ENCODE measurements around the gene MRGPRD.

MRGPRD gene

DNA sequence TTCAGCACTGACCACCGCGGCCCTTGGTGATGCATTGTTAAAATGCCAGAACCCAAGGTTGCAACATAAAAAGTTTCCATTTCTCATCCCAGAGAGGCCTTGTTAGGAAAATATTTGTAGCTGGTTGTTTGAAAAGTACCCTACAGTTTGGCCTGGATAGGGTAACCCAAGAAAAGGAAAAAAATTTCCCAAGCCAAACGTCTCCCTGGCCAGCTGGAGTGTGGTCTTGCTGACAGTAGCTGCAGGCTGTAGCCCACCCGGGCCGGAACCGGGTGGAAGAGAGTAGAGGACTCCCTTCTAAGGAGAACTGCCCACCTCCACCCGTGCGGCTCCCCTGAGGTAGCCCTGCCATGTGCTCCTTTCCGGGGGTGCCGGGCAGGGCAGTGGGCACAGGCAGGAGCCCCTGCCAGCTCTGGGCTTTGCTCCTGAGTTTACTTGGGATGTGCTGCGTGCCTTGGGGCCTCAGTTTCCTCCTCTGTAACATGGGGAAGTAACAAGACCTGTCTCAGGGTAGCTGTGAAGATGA, 38.6 kb downstream of the MRGPRD start:
- no peak for DNase-seq

DNA sequence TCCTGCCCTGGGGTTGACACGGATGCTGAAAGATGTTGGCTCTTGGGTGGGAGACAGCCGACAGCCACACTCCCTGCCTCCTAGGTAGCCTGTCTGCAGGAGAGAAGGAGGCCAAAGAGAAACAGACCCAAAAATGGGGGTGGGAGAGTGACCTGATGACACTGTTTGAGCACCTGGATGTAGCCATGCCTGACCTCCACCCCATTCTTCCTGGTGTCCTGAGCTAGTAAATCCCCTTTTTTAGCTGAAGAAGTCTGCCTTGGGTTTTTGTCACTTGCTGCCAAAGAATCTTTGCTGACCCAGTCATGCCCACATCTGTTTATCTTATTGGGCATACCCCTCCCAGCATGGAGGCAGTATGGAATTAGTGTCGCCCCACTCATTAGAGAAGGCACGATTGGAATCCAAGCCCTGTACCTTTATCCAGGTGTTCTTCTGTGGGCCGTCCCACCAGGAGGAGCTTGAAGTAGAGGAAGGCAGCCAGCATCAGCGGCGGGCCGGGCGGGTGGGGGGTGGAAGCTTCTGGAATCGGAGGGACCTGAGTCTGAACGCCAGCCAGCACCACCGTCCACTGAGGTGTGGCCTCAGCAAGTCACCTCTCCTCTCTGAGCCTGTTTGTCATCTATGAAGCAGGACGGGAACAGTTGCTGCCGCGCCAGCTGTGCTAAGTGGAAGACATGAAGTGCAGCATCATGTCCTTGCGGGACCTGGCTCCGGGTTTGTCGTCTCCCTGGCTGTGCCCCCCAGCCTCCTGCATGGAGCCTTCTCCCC, 39.3 kb downstream of the MRGPRD start:
- no peak for DNase-seq

DNA sequence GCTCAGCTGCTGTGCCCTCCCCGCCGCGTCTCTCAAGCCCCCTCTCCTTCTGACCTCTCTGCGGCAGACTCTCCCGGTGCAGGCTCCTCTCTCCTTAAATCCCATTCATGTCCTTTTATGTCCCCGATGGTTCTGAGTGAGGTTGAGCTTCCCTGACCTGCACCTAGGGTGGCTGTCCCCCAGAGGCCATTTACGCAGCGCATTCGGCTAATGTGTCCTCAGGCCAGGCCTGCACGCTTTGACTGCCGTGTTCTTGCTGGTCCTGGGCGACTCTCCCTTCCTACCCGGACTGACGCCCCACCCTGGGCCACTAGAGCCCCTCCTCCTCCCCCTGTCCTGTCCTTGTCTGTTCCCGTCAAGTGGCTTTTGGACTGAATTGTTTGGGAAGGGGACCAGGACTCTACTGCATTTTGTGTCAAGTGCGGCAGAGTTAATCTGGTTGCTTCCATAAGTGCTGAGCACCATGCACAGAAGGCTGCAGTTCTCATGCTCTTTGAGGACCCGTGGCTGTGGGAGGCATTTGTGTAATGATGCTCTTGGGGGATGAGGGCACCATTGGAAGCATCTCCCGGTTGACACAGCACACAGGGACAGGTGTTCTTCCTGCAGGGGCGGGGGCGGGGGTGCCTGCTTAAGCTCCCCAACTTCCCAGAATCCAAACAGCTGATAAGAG, 40.0 kb downstream of the MRGPRD start:
- no peak for DNase-seq

DNA sequence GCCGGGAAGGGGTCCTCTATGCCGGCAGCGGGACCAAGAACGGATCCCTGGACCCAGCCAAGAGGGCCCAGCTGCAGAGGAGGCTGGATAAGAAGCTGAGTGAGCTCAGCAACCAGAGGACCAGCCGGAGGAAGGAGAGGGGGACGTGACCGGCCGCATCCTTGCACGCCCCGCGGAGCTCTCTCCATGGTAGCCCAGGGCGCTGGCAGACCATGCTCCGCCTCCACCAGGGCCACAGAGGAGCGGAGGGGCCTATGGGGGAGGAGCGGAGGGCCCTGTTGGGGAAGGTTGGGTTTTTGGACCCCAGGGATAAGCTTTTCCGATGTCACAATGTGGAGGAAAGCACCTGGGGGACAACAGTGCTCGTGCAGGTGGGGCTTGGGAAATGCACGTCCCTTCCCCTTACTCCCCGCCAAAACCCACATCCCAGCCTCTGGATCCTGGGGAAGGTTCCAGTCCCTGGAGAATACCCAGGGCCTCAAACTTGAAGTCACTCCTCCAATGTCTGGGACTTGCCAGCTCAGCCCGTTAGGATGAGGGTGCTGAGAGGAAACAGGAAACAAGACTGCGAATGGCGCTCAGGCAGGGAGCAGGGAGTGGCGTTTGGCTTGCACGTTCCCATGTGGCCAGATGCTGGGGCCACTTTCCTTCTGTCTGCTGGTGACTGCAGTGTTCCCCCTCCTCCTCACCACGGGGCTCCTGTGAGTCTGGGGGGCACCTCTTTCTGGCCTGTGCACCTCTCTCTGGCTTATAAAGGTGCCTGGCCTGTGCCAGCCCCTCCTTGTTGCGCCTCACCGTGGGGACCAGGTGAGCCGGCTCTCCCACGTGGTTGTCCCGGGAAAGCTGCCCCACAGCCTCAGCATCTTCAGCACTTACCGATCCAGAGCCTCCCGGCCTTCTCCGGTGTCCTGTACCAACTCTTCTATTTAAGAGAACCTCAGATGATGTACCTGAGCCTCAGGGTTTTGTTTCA, 40.9 kb downstream of the MRGPRD start:
- no peak for DNase-seq

DNA sequence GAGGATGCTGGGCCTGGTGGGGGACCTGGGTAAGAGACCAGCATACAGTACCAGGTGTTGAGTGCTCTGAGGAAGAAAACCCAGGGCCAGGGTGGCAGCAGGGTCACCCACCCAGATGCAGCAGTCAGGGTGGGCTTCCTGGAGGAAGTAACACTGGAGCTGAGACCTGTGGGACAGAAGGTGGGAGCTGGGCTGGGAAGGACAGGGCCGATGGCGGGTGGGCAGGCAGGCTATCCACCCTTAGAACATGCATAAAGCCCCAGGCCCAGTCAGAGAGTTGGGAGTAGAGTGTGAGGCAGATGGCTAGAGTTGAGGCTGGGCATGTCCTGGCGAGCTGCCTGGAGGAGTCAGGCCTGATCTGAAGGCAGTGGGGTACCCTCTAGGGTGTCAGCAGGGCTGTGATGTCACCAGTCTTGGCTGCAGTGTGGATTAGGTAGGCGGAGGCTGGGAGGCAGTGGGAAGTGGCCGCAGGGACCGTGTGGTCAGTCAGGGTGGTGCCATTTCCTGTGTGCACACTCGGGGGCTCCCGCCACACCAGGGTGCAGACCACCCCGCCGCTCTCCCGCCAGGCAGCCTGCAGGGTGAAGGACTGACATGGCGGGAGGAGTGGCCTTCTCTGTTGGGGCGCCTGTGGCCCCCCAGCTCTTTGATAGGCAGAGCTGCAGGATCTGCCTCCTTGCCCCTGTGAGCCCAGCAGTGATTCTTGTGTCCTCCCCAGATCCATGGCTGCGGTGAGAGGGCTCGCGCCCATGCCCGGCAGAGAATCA, 41.8 kb downstream of the MRGPRD start:
- DNase-seq: no peak

DNA sequence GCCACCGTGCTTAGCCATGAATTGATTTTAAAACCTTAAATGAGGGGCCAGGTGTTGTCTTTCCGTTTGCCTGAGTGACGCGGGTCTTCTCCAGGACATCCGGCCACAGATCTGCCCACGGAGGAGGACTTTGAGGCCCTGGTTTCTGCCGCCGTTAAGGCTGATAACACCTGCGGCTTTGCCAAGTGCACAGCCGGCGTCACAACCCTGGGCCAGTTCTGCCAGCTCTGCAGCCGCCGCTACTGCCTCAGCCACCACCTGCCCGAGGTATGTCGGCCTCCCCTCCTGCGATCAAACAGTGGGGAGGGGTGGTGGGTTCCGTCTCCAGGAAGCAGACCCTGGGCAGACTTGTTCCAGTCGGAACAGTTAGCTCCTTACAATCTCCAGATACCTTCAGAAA, 42.7 kb downstream of the MRGPRD start:
- DNase-seq: no peak

DNA sequence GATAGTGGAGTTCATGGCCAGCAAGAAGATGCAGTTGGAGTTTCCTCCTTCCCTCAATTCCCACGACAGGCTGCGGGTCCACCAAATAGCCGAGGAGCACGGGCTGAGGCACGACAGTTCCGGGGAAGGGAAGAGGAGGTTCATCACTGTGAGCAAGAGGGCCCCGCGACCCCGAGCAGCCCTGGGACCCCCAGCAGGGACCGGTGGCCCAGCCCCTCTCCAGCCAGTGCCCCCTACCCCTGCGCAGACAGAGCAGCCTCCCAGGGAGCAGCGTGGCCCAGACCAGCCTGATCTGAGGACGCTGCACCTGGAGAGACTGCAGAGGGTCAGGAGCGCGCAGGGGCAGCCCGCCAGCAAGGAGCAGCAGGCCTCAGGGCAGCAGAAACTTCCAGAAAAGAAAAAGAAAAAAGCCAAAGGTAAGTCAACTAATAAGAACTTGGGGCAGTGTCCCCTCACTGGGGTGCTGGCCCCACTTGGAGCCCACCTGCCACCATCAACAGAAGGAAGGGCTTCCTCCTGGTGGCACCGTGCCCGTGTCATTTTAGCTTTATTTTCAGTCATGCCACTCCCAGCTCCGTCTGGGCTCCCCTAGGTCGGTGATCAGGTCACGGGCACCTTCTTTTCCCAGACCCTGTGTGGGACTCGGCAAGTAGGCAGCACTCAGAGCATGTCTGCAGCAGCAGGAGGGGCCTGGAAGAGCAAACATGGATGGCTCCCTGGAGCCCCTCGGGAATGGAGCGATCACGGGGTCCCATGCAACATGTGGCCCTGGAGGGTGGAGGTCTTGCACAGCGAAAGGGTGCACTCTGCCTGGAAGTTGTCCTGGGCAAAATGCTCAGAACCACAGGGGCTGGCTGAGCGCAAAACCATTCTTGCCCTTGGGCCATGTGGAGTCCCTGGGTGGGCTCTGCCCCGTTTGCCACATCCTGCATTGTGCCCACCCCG, 43.8 kb downstream of the MRGPRD start:
- DNase-seq: no peak

DNA sequence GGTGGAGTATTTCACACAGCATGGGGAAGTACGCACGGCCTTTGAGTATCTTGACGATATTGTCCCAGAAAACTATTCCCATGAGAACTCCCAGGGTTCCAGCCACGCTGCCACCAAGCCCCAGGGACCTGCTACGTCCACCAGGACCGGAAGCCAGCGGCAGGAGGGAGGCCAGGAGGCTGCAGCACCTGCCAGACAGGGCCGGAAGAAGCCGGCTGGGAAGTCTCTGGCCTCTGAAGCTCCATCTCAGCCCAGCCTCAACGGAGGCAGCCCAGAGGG, 44.5 kb downstream of the MRGPRD start:
- no peak for DNase-seq

DNA sequence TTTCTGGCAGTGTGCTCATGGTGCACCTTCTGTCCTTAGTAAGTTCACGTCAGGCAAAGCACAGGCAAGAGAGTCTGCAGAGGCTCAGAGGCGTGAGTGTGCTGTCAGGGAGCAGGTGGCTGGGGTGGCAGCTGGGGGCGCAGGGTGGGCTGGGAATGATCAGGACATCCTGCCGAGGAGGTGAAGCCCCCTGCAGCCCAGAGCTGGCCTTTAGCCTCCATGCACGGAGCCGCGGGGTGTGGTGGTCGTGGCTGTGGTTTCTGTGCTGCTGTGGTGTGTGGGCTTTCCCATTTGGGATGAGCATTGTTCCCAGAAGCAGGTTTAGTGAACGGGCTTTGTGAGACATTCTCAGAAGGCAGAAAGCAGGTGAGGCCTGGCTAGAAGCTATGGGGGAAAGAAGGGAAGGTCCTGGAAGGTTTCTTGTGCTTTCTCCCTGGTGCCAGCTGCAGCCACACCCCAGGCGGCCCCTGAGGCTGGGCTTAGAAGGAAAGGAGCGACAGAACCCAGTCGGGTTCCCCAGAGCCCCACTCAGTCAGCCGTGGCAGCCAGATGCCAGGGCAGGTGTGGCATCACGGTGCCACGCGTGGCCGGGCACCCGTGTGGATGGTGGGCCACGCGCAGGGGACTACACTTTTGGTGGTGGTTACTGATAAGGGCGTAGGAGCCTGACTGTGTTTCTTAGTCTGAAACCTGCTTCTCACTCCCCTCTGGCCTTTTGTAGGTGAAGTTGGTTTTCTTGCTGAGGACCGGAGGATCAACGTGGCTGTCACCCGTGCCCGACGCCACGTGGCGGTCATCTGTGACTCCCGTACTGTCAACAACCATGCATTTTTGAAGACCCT, 45.0 kb downstream of the MRGPRD start:
- no peak for DNase-seq

DNA sequence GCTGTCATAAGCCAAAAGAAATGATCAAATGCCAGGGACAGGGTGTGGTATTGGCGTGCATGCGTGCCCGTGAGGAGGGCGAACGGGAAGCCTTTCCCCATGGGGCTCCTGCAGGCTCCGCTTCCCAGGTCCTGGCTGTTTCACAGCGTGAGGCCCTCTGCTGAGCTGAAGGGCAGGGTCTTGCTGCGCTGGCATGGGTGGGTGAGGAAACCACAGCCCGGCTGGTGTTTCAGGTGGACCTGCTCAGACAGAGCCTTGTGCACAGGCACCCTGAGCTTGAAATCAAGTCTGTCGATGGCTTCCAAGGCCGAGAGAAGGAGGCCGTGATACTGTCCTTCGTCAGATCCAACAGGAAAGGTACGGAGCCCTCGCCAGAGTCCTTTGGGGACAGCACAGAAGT, 45.7 kb downstream of the MRGPRD start:
- DNase-seq: no peak

DNA sequence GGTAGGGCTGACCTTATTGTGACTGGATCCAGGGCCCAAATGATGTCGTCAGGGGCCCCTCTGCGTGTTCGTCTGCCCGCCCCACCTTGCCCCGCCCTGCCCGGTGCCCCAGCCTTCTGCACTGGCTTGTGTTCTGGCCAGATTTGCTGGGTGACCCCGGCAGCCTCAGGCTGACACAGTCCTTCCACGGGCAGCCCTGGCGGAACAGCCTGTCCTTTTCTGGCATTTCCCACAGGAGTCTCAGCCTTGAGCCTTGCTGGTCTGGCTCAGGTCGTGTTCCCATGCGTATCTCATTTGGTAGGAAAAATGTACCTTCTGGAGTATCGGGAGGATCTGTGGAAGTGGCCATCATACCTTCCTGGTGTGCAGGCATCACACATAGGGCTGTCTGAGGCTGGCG, 46.1 kb downstream of the MRGPRD start:
- no peak for DNase-seq

DNA sequence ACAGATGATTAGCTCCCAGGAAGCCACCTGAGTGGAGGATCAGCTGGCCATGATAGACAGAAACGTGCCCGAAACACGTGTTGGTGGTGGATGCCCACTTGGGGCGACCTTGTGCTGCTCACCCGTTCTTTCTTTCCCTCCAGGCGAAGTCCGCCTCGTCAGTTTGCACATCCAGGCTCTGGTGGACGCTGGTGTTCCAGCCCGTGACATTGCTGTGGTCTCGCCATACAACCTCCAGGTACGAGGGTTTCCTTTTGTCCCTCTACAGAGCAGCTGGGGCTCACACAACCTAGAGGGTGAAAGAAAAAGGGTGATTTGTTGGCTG, 46.5 kb downstream of the MRGPRD start:
- no peak for DNase-seq

DNA sequence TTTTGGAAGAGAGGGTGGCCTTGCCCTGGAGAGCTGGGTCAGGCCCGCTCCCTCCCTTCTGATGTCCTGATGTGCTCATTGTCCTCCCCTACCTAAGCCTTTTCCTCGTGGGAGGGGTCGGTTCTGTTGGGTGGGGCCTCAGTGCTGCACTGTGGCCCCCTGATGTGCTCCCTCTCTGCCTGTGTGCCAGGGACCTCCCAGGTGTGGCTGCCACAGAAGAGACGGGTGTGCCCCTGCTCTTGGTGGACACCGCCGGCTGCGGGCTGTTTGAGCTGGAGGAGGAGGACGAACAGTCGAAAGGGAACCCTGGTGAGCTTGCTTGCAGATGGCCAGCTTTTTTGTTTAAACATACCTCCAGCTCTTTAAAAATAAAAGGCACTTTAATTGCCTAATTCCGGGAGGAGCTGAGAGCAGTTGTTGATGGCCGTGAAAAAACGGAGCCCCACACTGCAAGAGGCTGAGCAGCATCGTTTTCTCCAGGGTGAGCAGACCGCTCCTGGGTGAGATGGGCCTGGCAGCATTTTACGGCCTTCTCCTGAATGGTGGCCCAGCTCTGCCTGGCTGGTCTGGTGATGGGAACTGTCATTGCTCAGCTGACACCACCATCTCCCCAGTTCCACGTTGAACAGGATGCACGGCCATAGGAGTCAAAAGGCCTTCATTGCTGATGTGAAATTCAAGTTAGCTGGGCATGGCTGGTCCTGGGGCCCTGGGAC, 47.0 kb downstream of the MRGPRD start:
- no peak for DNase-seq

DNA sequence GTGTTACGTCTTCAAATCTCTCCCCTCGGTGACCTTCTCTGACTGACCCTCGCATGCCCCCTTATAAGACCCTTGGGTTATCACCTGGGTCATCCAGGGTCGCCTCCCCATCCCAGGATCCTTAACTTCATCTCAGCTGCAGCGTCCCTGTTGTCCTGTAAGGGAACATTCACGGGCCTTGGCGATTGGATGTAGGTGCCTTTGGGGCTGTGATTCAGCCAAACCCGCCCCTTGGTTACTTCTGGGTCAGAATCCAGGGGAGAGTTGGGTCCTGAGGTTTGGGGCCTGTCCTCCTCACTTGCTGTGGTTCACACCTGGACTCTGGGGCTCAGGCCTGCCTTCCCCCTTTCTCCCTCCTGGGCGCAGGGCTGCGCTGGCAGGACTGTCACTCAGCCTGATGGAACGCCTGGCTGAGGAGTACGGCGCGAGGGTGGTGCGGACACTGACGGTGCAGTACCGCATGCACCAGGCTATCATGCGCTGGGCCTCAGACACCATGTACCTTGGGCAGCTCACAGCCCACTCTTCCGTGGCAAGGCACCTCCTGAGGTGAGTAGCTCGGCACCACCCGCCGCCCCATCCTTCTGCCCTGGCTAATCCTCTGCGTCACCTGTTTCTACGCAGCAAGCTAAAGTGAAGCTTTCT, 47.7 kb downstream of the MRGPRD start:
- DNase-seq: no peak

DNA sequence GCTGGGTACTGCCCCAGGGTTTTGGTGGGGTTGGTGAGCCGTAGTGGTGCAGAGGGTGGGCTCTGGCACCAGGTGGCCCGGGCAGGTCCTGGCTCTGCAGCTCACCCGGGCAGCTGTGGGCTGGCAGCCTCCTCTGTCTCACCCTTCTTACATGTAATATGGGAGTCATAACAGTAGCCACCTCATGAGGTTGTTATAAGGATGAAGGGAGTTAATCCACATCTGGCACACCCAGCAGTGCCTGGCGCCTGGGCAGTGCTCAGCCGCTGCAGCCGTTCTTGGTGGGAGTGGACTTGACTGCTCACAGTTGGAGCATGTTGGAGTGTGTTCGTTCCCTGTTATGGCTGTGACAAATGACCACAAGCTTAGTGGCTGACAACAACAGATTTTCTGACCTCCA, 48.4 kb downstream of the MRGPRD start:
- DNase-seq: no peak

DNA sequence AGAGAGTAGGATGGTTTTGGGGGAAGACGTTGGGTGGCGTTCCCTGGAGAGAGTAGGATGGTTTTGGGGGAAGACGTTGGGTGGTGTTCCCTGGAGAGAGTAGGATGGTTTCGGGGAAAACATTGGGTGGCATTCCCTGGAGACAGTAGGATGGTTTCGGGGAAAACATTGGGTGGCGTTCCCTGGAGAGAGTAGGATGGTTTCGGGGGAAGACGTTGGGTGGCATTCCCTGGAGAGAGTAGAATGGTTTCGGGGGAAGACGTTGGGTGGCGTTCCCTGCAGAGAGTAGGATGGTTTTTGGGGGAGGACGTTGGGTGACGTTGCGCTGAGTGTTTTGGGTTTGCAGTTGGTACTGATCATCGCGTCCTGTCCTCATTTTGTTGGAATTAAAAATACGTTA, 48.9 kb downstream of the MRGPRD start:
- DNase-seq: no peak

DNA sequence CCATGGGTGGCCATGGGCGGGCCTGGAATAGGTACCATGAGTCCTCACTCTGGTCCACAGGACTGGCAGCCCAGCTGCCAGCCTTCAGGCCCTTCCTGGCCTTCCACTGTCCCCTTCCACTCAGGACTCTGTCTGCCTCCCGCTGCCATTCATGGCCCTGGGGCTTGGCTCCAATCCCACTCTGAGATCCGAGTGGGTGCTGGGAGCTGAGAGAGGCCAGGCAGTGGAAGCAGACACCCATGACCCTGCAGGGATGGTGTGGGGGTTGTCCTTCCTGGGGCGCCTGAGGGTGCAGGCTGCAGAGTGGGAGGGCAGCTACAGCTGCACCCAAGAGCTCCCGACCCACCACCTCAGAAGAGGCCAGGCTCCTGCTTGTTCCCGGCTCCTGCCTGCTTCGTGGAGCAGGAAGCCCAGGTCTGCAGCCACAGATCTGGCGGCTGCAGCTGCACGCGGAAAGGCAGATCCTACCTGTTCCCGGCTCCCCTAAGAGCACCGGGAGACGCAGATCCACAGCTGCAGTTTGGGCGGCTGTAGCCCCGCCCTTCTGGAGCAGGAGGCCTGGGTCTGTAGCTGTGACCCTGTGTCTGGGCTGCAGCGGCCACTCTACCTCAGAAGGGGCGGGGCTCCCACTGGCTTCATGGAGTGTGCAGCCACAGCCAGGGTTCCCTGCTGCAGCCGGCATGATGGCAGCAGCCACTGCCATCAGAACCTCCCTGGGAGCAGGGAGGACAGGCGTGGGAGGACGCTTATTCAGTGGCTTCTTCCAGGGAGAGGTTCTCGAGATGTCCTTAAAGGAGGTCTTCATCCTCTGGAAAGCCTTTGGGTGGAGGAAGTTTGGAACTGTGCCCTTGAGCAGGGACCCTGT, 49.6 kb downstream of the MRGPRD start:
- DNase-seq: no peak

Measured in NCI-H1930 (cell line).